MM.1S (cell line): Measurements from ENCODE around the gene NCOA3.

Source experiments
- DNase-seq: peaks from one replicate; pipeline ENCODE4 v3.0.0-alpha.2; 2015
- H2AFZ ChIP-seq: fragments of 300-600 bp; sonication (generic); 2 replicates; pipeline ENCODE4 v1.6.0; 2016; ENCODE audit warnings: antibody characterized with exemption, low read length
- H3F3A ChIP-seq: fragments of 300-600 bp; sonication (generic); 2 replicates; pipeline ENCODE4 v1.6.1; 2016; ENCODE audit warnings: mild to moderate bottlenecking, antibody characterized with exemption, low read length, moderate library complexity, mixed read lengths; ENCODE audit not compliant: insufficient read depth
- H3K27ac ChIP-seq: fragments of 300-600 bp; sonication (generic); 2 replicates; pipeline ENCODE4 v1.5.1; 2016; ENCODE audit warnings: mild to moderate bottlenecking, low read length
- H3K27me3 ChIP-seq: fragments of 300-600 bp; sonication (generic); replicated peaks from 2 replicates; pipeline ENCODE4 v1.6.0; 2016; ENCODE audit warnings: low read length; ENCODE audit not compliant: insufficient read depth
- H3K36me3 ChIP-seq: fragments of 300-600 bp; sonication (generic); replicated peaks from 2 replicates; pipeline ENCODE4 v1.6.1; 2016; ENCODE audit warnings: mild to moderate bottlenecking, low read length, mixed read lengths; ENCODE audit not compliant: insufficient read depth
- H3K4me1 ChIP-seq: fragments of 300-600 bp; sonication (generic); 2 replicates; pipeline ENCODE4 v1.6.1; 2016; ENCODE audit warnings: low read length, mixed read lengths
- H3K4me2 ChIP-seq: fragments of 300-600 bp; sonication (generic); 2 replicates; pipeline ENCODE4 v1.6.0; 2016; ENCODE audit warnings: low read depth, low read length
- H3K4me3 ChIP-seq: fragments of 300-600 bp; sonication (generic); 2 replicates; pipeline ENCODE4 v1.5.1; 2016; ENCODE audit warnings: low read length, mixed read lengths
- H3K79me2 ChIP-seq: fragments of 300-600 bp; sonication (generic); 2 replicates; pipeline ENCODE4 v1.6.1; 2016; ENCODE audit warnings: mixed run types, low read length, mixed read lengths
- H3K9ac ChIP-seq: fragments of 300-600 bp; sonication (generic); 2 replicates; pipeline ENCODE4 v1.6.1; 2016; ENCODE audit warnings: low read length, mixed read lengths
- H3K9me2 ChIP-seq: fragments of 300-600 bp; sonication (generic); replicated peaks from 2 replicates; pipeline ENCODE4 v1.6.1; 2016; ENCODE audit warnings: mild to moderate bottlenecking, low read length, mixed read lengths; ENCODE audit not compliant: insufficient read depth
- H3K9me3 ChIP-seq: fragments of 300-600 bp; sonication (generic); replicated peaks from 2 replicates; pipeline ENCODE4 v1.6.1; 2016; ENCODE audit warnings: mild to moderate bottlenecking, low read length, mixed read lengths; ENCODE audit not compliant: insufficient read depth
- H4K20me1 ChIP-seq: fragments of 300-600 bp; sonication (generic); 2 replicates; pipeline ENCODE4 v1.6.1; 2016; ENCODE audit warnings: mild to moderate bottlenecking, low read length, moderate library complexity, mixed read lengths; ENCODE audit not compliant: insufficient read depth
- CTCF ChIP-seq: fragments of 300-600 bp; sonication (generic); IDR thresholded peaks from 2 replicates; pipeline ENCODE4 v1.5.1; 2016; ENCODE audit warnings: antibody characterized with exemption, low read length, mixed read lengths
- EZH2 ChIP-seq: fragments of 300-600 bp; sonication (generic); optimal IDR thresholded peaks from 2 replicates; pipeline ENCODE3; 2017; ENCODE audit warnings: low read depth, mild to moderate bottlenecking, antibody characterized with exemption, low read length, mixed read lengths
- EZH2phosphoT487 ChIP-seq: fragments of 300-600 bp; sonication (generic); IDR thresholded peaks from 2 replicates; pipeline ENCODE4 v1.6.1; 2018; ENCODE audit warnings: antibody characterized with exemption, low read length

NCOA3 gene

GRCh38 chr20:47659904-47660601, 158.4 kb downstream of the NCOA3 start:
- Histone ChIP-seq H3K4me3 (no peak overlapping the region), H4K20me1 (0 out of 2 replicates have a peak, but pooled peaks cover 3% of the 10 kb centered on the region), H3K27ac (no peak overlapping the region), H3K9me3 (no peaks in the 10 kb centered on the region), H3K79me2 (no peaks in the 10 kb centered on the region), H3K9me2 (no peaks in the 10 kb centered on the region), H2AFZ (no peak overlapping the region), H3F3A (peaks cover 17% of the 10 kb centered on the region; the same call in 1 of the 2 replicates), H3K9ac (no peak overlapping the region), H3K27me3 (no peaks in the 10 kb centered on the region), H3K4me1 (no peaks in the 10 kb centered on the region), H3K36me3 (peaks cover 7% of the 10 kb centered on the region), H3K4me2 (no peak overlapping the region)
- TF ChIP-seq CTCF: no peak
- no peak for TF ChIP-seq EZH2
- DNase-seq: no peak

- Histone ChIP-seq H3K9me2 (no peaks in the 10 kb centered on the region), H3K4me3 (no peak overlapping the region), H3K9me3 (no peaks in the 10 kb centered on the region), H4K20me1 (0 out of 2 replicates have a peak, but pooled peaks cover 3% of the 10 kb centered on the region), H3F3A (peaks cover 17% of the 10 kb centered on the region; the same call in 1 of the 2 replicates), H3K36me3 (peaks cover 7% of the 10 kb centered on the region), H3K4me1 (no peaks in the 10 kb centered on the region), H3K79me2 (no peaks in the 10 kb centered on the region), H3K9ac (no peak overlapping the region), H3K27ac (no peak overlapping the region), H3K27me3 (no peaks in the 10 kb centered on the region), H2AFZ (no peak overlapping the region), H3K4me2 (no peak overlapping the region)
- no peak for DNase-seq
- TF ChIP-seq EZH2phosphoT487 (no peak), CTCF (no peak), EZH2 (no peak)
Observed at GRCh38 chr20:47660602-47660905, 158.9 kb downstream of the NCOA3 start.

GRCh38 chr20:47660983-47661700, 159.5 kb downstream of the NCOA3 start:
- H4K20me1 ChIP-seq: 0 out of 2 replicates have a peak, but pooled peaks cover 3% of the 10 kb centered on the region
- H3K4me2 ChIP-seq: no peak overlapping the region
- TF ChIP-seq EZH2 (no peak), EZH2phosphoT487 (no peak), CTCF (no peak)
- no peak overlapping the region for H3K4me3 ChIP-seq
- no peak overlapping the region for H3K27ac ChIP-seq
- no peaks in the 10 kb centered on the region for H3K27me3 ChIP-seq
- H3K9me2 ChIP-seq: no peaks in the 10 kb centered on the region
- no peaks in the 10 kb centered on the region for H3K9me3 ChIP-seq
- H3K36me3 ChIP-seq: peaks cover 7% of the 10 kb centered on the region
- peaks cover 15% of the 10 kb centered on the region; the same call in 1 of the 2 replicates for H3F3A ChIP-seq
- no peaks in the 10 kb centered on the region for H3K79me2 ChIP-seq
- no peak for DNase-seq
- H3K4me1 ChIP-seq: no peaks in the 10 kb centered on the region
- H2AFZ ChIP-seq: no peak overlapping the region
- no peak overlapping the region for H3K9ac ChIP-seq
